HG03575 (cell line): ENCODE measurements around the gene GNAL.
"Not testable (repeated sequence)": the region's sequence is repeated elsewhere in the genome, so short reads cannot be mapped to it uniquely, and the experiment has no call there.

Experiments used
- ATAC-seq: cut with Tn5 transposase; IDR thresholded peaks from one replicate; pipeline ENCODE4 v1.9.1; 2021; ENCODE audit not compliant: unreplicated experiment, insufficient number of reproducible peaks, low FRiP score; ENCODE audit errors: extremely low read depth

Gene GNAL

DNA sequence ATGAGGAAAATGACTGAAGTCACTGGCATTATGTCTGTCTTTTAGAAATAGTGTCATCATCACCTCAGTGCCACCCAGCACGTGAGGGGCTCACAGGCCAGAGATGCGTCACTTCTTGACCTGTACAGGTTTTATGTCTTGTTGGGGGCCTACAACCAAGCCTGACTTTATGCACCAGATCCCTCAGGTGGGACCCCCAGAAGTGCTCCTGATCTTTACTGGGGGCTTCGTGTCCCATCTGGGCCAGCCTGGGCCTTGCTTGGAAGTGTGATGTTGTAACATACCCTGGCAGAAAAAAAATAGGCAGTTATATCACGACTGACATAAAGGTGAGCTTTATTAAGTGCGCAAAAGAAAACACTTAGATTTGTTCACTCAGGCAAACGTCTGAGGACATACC, 21.5 kb upstream of the GNAL start:
- no peak for ATAC-seq

GRCh38 chr18:11668441-11669169, 20.5 kb upstream of the GNAL start:
- ATAC-seq, result no peak

GRCh38 chr18:11669271-11669947, 19.7 kb upstream of the GNAL start:
- ATAC-seq, result no peak

GRCh38 chr18:11669948-11670275, 19.2 kb upstream of the GNAL start:
- ATAC-seq, result no peak

DNA sequence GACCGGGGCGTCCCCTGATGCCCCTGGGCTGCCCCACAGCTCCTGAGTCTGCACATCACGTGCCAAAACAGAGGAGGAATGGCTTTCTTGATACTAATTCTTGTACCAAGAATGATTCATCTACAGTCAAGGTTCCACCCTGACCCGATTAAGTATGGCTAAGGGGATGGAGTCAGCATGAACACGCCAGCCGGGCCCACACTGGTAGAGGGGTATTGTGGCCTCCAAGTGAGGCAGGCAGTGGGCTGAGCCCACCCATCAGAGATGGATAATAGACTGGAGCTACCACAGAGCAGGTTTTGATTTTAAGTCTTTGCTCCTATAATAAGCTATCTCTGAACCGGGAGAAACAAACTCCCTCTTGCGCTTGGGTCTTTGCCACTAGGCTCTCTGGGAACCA, 17.9 kb upstream of the GNAL start:
- no peak for ATAC-seq

DNA sequence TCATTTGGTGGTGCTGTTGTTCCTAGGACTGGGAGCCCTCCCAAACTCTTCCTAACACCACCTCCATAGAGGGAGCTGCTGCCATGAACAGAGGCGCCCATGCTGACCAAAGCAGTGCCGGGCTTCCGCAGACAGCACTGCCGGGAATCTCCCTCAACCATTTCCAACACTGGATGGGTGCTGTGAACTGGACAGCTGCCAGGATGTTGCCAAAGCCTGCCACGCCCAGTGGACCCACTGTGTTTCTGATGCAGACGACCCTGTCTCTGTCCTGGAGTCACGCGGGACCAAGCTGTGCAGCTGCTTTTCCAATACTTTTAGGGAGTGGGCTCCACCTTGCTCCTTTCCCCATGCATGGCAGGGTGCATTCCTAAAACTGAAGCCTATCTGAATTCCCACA, 16.9 kb upstream of the GNAL start:
- no peak for ATAC-seq

- no peak for ATAC-seq
Measured at GRCh38 chr18:11672846-11673454, 16.1 kb upstream of the GNAL start.

GRCh38 chr18:11673560-11673959, 15.5 kb upstream of the GNAL start:
- no peak for ATAC-seq

GRCh38 chr18:11674119-11674518, 14.9 kb upstream of the GNAL start:
- no peak for ATAC-seq

- no peak for ATAC-seq
Measured at GRCh38 chr18:11676386-11676785, 12.7 kb upstream of the GNAL start.

DNA sequence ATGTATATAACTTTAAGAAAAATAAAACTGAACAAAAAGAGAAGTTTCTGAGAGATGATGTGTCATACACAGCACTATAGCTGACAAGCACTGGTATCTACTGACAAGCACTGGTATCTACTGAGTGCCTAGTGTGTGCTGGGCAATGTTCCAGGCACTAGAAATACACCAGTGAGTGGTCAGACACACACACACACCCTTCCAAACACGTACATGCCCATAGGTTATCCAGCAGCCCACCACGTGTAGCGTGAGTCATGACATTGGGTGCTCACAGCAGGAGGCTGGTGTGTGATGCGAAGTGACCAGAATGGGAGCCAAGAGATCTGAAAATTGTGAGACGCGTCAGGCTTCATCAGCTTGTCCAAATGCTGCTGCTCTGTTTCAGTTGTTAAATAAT, 12.2 kb upstream of the GNAL start:
- no peak for ATAC-seq

DNA sequence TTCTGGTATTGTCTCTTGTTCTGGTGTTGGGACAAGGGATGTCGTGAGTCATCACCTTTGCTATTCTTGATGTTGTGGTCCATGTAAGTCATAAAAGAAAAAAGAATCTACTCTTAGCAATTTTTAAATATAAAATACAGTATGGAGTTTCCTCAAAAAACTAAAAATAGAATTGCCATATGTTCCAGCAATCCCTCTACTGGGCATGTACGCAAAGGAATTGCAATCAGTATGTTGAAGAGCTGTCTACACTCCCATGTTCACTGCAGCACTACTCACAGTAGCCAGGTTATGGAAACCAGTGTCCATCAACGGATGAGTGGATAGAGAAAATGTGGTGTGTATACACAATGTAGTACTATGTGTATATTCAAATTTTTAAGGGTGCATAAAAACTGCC, 10.9 kb upstream of the GNAL start:
- ATAC-seq, result no peak

- ATAC-seq, result no peak
Measured at GRCh38 chr18:11689669-11690565, 853 bp downstream of the GNAL start.

DNA sequence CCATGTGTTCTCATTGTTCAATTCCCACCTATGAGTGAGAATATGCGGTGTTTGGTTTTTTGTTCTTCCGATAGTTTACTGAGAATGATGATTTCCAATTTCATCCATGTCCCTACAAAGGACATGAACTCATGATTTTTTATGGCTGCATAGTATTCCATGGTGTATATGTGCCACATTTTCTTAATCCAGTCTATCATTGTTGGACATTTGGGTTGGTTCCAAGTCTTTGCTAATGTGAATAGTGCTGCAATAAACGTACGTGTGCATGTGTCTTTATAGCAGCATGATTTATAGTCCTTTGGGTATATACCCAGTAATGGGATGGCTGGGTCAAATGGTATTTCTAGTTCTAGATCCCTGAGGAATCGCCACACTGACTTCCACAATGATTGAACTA, 1.6 kb downstream of the GNAL start:
- not testable (repeated sequence) for ATAC-seq

GRCh38 chr18:11695736-11696135, 6.7 kb downstream of the GNAL start:
- no peak for ATAC-seq

GRCh38 chr18:11696451-11696850, 7.4 kb downstream of the GNAL start:
- ATAC-seq, result no peak

- ATAC-seq, result no peak
Measured at GRCh38 chr18:11700876-11701275, 11.8 kb downstream of the GNAL start.

DNA sequence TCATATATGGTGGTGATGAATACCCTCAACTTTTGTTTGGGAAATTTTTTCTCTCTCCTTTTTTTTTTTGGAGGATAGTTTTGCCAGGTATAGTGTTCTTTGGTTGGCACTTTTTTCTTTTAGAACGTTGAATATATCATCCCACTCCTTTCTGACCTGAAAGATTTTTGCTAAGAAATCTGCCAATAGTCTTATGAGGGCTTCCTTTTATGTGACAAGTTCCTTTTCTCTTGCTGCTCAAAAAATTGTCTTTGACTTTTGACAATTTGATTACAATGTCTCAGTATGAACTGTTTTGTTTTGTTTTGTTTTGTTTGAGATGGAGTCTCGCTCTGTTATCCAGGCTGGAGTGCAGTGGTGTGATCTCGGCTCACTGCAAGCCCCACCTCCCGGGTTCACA, 21.5 kb downstream of the GNAL start:
- ATAC-seq, result no peak

DNA sequence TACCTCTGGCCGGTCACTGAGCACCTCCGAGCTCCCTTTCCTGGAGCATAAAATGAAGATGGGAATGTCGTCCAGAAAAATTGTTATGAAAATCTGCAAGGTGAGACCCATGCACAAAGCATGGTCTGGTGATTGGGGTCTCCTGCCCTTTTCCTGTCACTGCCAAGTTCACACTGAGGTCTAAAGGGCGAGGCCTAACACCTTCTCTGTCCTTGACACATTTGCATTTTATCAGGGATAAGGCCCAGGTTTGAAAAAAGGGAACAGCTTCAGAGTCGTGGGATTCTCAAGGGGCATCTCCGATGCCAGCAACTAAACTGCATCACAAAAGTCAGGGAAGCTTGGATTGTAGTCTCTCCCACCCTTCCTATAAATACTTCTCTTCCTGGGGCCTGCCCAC, 24.7 kb downstream of the GNAL start:
- ATAC-seq, result no peak
